ENCODE results near the gene CDK2AP2.
"Not testable (repeated sequence)": the region's sequence is repeated elsewhere in the genome, so short reads cannot be mapped to it uniquely, and the experiment has no call there.

The CDK2AP2 gene

GRCh38 chr11:67484847-67485311 lies 23.1 kb downstream of the CDK2AP2 start:
- TF ChIP-seq POLR2A (IDR thresholded peaks at IDR 0.05; ENCODE audit: extremely low read depth, insufficient read length) (no peak), CTCF (IDR thresholded peaks at IDR 0.05; ENCODE audit: low read depth, low read length) (no peak), MYC (IDR thresholded peaks at IDR 0.05; ENCODE audit: low read depth, low read length) (peak; percentile 68), MAX (IDR thresholded peaks at IDR 0.05; ENCODE audit: low read depth, low read length) (peak; percentile 83)
- peak; percentile 90 for DNase-seq (ENCODE audit: low read depth)
- H3K4me3 ChIP-seq (ENCODE audit: low read depth, low read length) = peak overlapping the region; percentile 88

- H3K4me3 ChIP-seq (ENCODE audit: low read depth, low read length) = peak overlapping the region; percentile 88
- TF ChIP-seq MAX (IDR thresholded peaks at IDR 0.05; ENCODE audit: low read depth, low read length) = peak; percentile 52; the same call in 1 of the 2 replicates
- TF ChIP-seq CTCF (IDR thresholded peaks at IDR 0.05; ENCODE audit: low read depth, low read length) = no peak
- DNase-seq (ENCODE audit: low read depth) = peak; percentile 19
These were observed 23.9 kb downstream of the CDK2AP2 start for GRCh38 chr11:67483831-67484665.

- peak; percentile 99 for DNase-seq (ENCODE audit: low read depth)
These were observed 24.8 kb downstream of the CDK2AP2 start, which contains the start of gene AIP for GRCh38 chr11:67482827-67483798. Gene AIP (plus strand): TSS chr11:67483026. CDS start chr11:67483159, 133 bp downstream.

GRCh38 chr11:67482275-67482826 lies 25.6 kb downstream of the CDK2AP2 start:
- DNase-seq (ENCODE audit: low read depth) = no peak
- peak overlapping the region; percentile 88 for H3K4me3 ChIP-seq (ENCODE audit: low read depth, low read length)
- no peak for TF ChIP-seq CTCF (IDR thresholded peaks at IDR 0.05; ENCODE audit: low read depth, low read length)
- TF ChIP-seq MYC (IDR thresholded peaks at IDR 0.05; ENCODE audit: low read depth, low read length) = peak; percentile 58

More at GRCh38 chr11:67482827-67483798, 24.8 kb downstream of the CDK2AP2 start, which contains the start of gene AIP:
- peak within 1 kb of the TSS; percentile 88 for H3K4me3 ChIP-seq (ENCODE audit: low read depth, low read length)
- peak; percentile 55 for TF ChIP-seq POLR2A (IDR thresholded peaks at IDR 0.05; ENCODE audit: extremely low read depth, insufficient read length)
- no peak for TF ChIP-seq MYC (IDR thresholded peaks at IDR 0.05; ENCODE audit: low read depth, low read length)
- TF ChIP-seq MAX (IDR thresholded peaks at IDR 0.05; ENCODE audit: low read depth, low read length) = peak; percentile 97

- not testable (repeated sequence) for DNase-seq (ENCODE audit: low read depth); H3K4me3 ChIP-seq (ENCODE audit: low read depth, low read length)
These were observed 30.5 kb downstream of the CDK2AP2 start for GRCh38 chr11:67477344-67478050.

- DNase-seq (ENCODE audit: low read depth); H3K4me3 ChIP-seq (ENCODE audit: low read depth, low read length): not testable (repeated sequence)
These were observed 31.3 kb downstream of the CDK2AP2 start for GRCh38 chr11:67476692-67477091.

- DNase-seq (ENCODE audit: low read depth) = no peak
- no peak overlapping the region for H3K4me3 ChIP-seq (ENCODE audit: low read depth, low read length)
- TF ChIP-seq CTCF (IDR thresholded peaks at IDR 0.05; ENCODE audit: low read depth, low read length) (no peak), MYC (IDR thresholded peaks at IDR 0.05; ENCODE audit: low read depth, low read length) (no peak), POLR2A (IDR thresholded peaks at IDR 0.05; ENCODE audit: extremely low read depth, insufficient read length) (no peak), MAX (IDR thresholded peaks at IDR 0.05; ENCODE audit: low read depth, low read length) (no peak)
These were observed 35.1 kb downstream of the CDK2AP2 start for GRCh38 chr11:67472882-67473281.
